Measurements from ENCODE around the gene DYNC1H1. TPM values are rescaled to one million over a fixed set of nuclear protein-coding genes. Genes with fewer than 3 reads are reported as not detected.

The DYNC1H1 gene
- total and polyA plus RNA-seq, 2 donors: 195 to 377 TPM

GRCh38 chr14:102105369-102105768 is 141.0 kb downstream of the DYNC1H1 start:
- Histone ChIP-seq H3K4me3 (ENCODE audit: low read depth, low read length) (no peak overlapping the region), H3K36me3 (ENCODE audit: insufficient read depth) (no peaks in the 10 kb centered on the region), H3K27ac (ENCODE audit: low read depth) (no peak overlapping the region), H3K4me1 (ENCODE audit: insufficient read depth) (no peaks in the 10 kb centered on the region)
- DNase-seq (ENCODE audit: extremely low spot score): no peak
- WGBS: 80% methylated on average over 4 of the region's 4 CpGs

Small RNAs within 50 kb of the gene (small RNA-seq; reads per million reads assigned to genes)
- gene AL118558.2 (not detected), gene RN7SL472P (not detected)

Other genes with a start within 250 kb of the DYNC1H1 start
- 118 TPM for gene PPP2R5C, start 202.9 kb upstream of the DYNC1H1 start, total RNA-seq
- gene PPP2R5C, start 202.9 kb upstream of the DYNC1H1 start, polyA plus RNA-seq: 85.4 TPM
- 242 TPM for gene HSP90AA1, start 122.5 kb downstream of the DYNC1H1 start, total RNA-seq
- gene HSP90AA1, start 122.5 kb downstream of the DYNC1H1 start, polyA plus RNA-seq: 287 TPM
- 27.0 TPM for gene WDR20, start 175.3 kb downstream of the DYNC1H1 start, total RNA-seq
- gene WDR20, start 175.3 kb downstream of the DYNC1H1 start, polyA plus RNA-seq: 15.6 TPM